WTC11 (cell line): Measurements from ENCODE around the gene PIGV. TPM values are rescaled to one million over a fixed set of nuclear protein-coding genes. Genes with fewer than 3 reads are reported as not detected.

ENCODE experiments used
- ATAC-seq: fragments of 200-7000 bp; cut with Tn5 transposase; 2 replicates; pipeline ENCODE4 v1.10.0; 2021; ENCODE audit warnings: mild to moderate bottlenecking, moderate library complexity
- CTCF ChIA-PET: fragments of 300-600 bp; sonication (Branson Sonifier 250); formaldehyde crosslinking; loops from one replicate; lab custom pipeline; 2021; ENCODE audit warnings: antibody characterized with exemption; lab: Charles Lee
- POLR2A ChIA-PET: fragments of 350-600 bp; sonication (Branson Sonifier 250); formaldehyde crosslinking; loops from one replicate; lab custom pipeline; 2021; ENCODE audit warnings: antibody characterized with exemption; lab: Charles Lee
- DNase-seq: peaks from one replicate; pipeline ENCODE4 v3.0.0; 2021; ENCODE audit warnings: low spot score
- H3K27ac Mint-ChIP-seq: 2 replicates; pipeline ENCODE4 v1.8.0; 2021; ENCODE audit warnings: mixed read lengths
- H3K27me3 Mint-ChIP-seq: 2 replicates; pipeline ENCODE4 v1.8.0; 2021; ENCODE audit warnings: low read depth, mild to moderate bottlenecking, moderate library complexity, mixed read lengths
- H3K36me3 Mint-ChIP-seq: 2 replicates; pipeline ENCODE4 v1.8.0; 2021; ENCODE audit warnings: mixed read lengths
- H3K4me1 Mint-ChIP-seq: 2 replicates; pipeline ENCODE4 v1.8.0; 2022; ENCODE audit warnings: mixed read lengths
- H3K4me3 Mint-ChIP-seq: 2 replicates; pipeline ENCODE4 v1.8.0; 2021; ENCODE audit warnings: mild to moderate bottlenecking, moderate library complexity, mixed read lengths
- H3K9me3 Mint-ChIP-seq: 2 replicates; pipeline ENCODE4 v1.8.0; 2021; ENCODE audit warnings: mixed read lengths
- ATF1 ChIP-seq: sonication (generic); formaldehyde crosslinking; IDR thresholded peaks from 2 replicates; pipeline ENCODE4 v1.8.1; 2023; ENCODE audit warnings: mild to moderate bottlenecking, moderate library complexity, missing genetic modification reagents
- ELF4 ChIP-seq: sonication (generic); formaldehyde crosslinking; IDR thresholded peaks from 2 replicates; pipeline ENCODE4 v1.8.1; 2022; ENCODE audit warnings: low read depth, mild to moderate bottlenecking, moderate library complexity, missing genetic modification reagents
- FOXP1 ChIP-seq: sonication (generic); formaldehyde crosslinking; IDR thresholded peaks from 2 replicates; pipeline ENCODE4 v1.8.0; 2022; ENCODE audit warnings: missing genetic modification reagents, mild to moderate bottlenecking, moderate library complexity, borderline replicate concordance
- GABPB1 ChIP-seq: sonication (generic); formaldehyde crosslinking; IDR thresholded peaks from 2 replicates; pipeline ENCODE4 v1.8.1; 2023; ENCODE audit warnings: mild to moderate bottlenecking, missing genetic modification reagents
- MYBL2 ChIP-seq: sonication (generic); formaldehyde crosslinking; IDR thresholded peaks from 2 replicates; pipeline ENCODE4 v1.8.1; 2023; ENCODE audit warnings: mild to moderate bottlenecking, moderate library complexity, missing genetic modification reagents
- NFATC4 ChIP-seq: fragments of 250-450 bp; sonication (Bioruptor Pico); IDR thresholded peaks from 2 replicates; pipeline ENCODE4 v1.9.0; 2021; ENCODE audit warnings: mild to moderate bottlenecking
- NR2C2 ChIP-seq: sonication (generic); formaldehyde crosslinking; IDR thresholded peaks from 2 replicates; pipeline ENCODE4 v1.8.0; 2022; ENCODE audit warnings: mild to moderate bottlenecking, missing genetic modification reagents
- NR3C1 ChIP-seq: sonication (generic); formaldehyde crosslinking; conservative IDR thresholded peaks from 2 replicates; pipeline ENCODE4 v1.8.1; 2023; ENCODE audit warnings: low read depth, mild to moderate bottlenecking, missing genetic modification reagents
- RELA ChIP-seq: sonication (generic); formaldehyde crosslinking; IDR thresholded peaks from 2 replicates; pipeline ENCODE4 v1.8.1; 2022; ENCODE audit warnings: missing genetic modification reagents, mild to moderate bottlenecking, borderline replicate concordance
- SMAD3 ChIP-seq: sonication (generic); formaldehyde crosslinking; IDR thresholded peaks from 2 replicates; pipeline ENCODE4 v1.8.0; 2022; ENCODE audit warnings: missing genetic modification reagents, mild to moderate bottlenecking, borderline replicate concordance
- SP1 ChIP-seq: sonication (generic); formaldehyde crosslinking; conservative IDR thresholded peaks from 2 replicates; pipeline ENCODE4 v1.8.1; 2022; ENCODE audit warnings: missing genetic modification reagents
- TEAD4 ChIP-seq: sonication (generic); formaldehyde crosslinking; IDR thresholded peaks from 2 replicates; pipeline ENCODE4 v1.8.0; 2022; ENCODE audit warnings: mild to moderate bottlenecking, missing genetic modification reagents
- ZNF219 ChIP-seq: sonication (generic); formaldehyde crosslinking; IDR thresholded peaks from 2 replicates; pipeline ENCODE4 v1.8.0; 2023; ENCODE audit warnings: missing genetic modification reagents, mild to moderate bottlenecking, borderline replicate concordance
- ZNF317 ChIP-seq: sonication (generic); formaldehyde crosslinking; IDR thresholded peaks from 2 replicates; pipeline ENCODE4 v1.8.1; 2023; ENCODE audit warnings: low read depth, mild to moderate bottlenecking, moderate library complexity, missing genetic modification reagents, borderline replicate concordance
- ZNF423 ChIP-seq: fragments of 250-450 bp; sonication (Bioruptor Pico); IDR thresholded peaks from 2 replicates; pipeline ENCODE4 v2.1.2; 2022; ENCODE audit warnings: mild to moderate bottlenecking, moderate library complexity
- total RNA-seq: library from RNA; stranded (reverse); gene quantifications from 3 replicates; pipeline ENCODE4 v1.2.3, GENCODE V29; 2021
- TF ChIP-seq, protein P1 (sequence below): sonication (generic); formaldehyde crosslinking; IDR thresholded peaks from 2 replicates; pipeline ENCODE4 v1.8.0; 2022; ENCODE audit warnings: mild to moderate bottlenecking, missing genetic modification reagents
- TF ChIP-seq, protein P2 (sequence below): fragments of 250-450 bp; sonication (Bioruptor Pico); IDR thresholded peaks from 2 replicates; pipeline ENCODE4 v1.9.0; 2021; ENCODE audit warnings: mild to moderate bottlenecking
- TF ChIP-seq, protein P3 (sequence below): sonication (generic); formaldehyde crosslinking; IDR thresholded peaks from 2 replicates; pipeline ENCODE4 v1.8.0; 2022; ENCODE audit warnings: missing genetic modification reagents
- TF ChIP-seq, protein P4 (sequence below): fragments of 250-450 bp; sonication (Bioruptor Pico); IDR thresholded peaks from 2 replicates; pipeline ENCODE4 v1.9.0; 2021; ENCODE audit warnings: mild to moderate bottlenecking, borderline replicate concordance
- TF ChIP-seq, protein P5 (sequence below): sonication (generic); formaldehyde crosslinking; IDR thresholded peaks from 2 replicates; pipeline ENCODE4 v1.8.1; 2022; ENCODE audit warnings: mild to moderate bottlenecking, missing genetic modification reagents, moderate library complexity, borderline replicate concordance
- TF ChIP-seq, protein P6 (sequence below): sonication (generic); formaldehyde crosslinking; IDR thresholded peaks from 2 replicates; pipeline ENCODE4 v1.8.1; 2023; ENCODE audit warnings: mild to moderate bottlenecking, missing genetic modification reagents

PIGV gene
- total RNA-seq, 1 experiment from 2014 or later, result 15.0 TPM

DNA sequence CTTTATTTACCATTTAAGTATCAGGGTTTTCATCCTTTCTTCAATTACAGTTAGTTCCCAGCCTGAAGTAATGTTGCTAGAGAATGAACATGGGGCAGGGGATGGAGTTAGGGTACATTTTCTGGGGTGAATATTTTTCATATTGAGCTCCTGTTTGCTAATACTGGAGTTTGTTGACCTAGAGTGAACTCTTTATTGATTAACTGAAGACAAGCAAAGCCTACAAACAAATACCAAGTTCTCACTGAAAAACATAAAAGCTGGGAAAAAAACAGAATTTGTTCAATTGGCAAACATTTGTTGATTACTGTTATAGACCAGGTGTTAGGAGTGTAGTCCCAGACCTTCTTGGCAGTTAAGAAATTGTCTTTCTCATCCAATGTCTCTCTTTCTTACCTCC, 28.2 kb upstream of the PIGV start:
- no peak for DNase-seq
- Mint-ChIP-seq H3K27me3 (no peaks in the 10 kb centered on the region), H3K4me1 (peaks cover 4% of the 10 kb centered on the region), H3K4me3 (no peak overlapping the region), H3K9me3 (no peaks in the 10 kb centered on the region), H3K36me3 (peaks cover 61% of the 10 kb centered on the region)
- ChIA-PET CTCF (interaction anchor here (0.9 kb wide), 1 partner anchor 24 kb away, joined by 3 read pairs; no protein-coding TSS in a partner anchor), POLR2A (no interaction called here)
- no peak for ATAC-seq
- TF ChIP-seq ZNF219 (no peak), ELF4 (CRISPR knock-in tag) (no peak), FOXP1 (no peak), MYBL2 (CRISPR knock-in tag) (no peak), NR3C1 (CRISPR knock-in tag) (no peak)
- TF ChIP-seq, all 79 proteins: peak for 0
- no peak overlapping the region for H3K27ac Mint-ChIP-seq

DNA sequence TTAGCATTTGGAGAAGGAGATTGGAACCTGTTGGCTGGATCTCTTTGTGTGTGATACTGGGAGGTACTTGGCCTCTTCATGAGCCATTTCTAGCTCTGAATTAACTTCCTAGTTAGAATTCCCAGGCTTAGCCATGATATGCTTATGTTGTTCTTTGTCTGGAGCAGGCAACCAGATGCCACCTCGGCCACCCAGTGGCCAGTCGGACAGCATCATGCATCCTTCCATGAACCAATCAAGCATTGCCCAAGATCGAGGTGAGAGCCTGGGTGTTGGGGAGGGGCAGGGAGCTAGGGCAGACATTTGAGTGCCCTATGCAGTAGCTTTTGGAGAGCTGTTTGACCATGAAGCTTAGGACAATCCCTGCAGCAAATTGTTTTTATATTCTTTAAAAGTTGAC, 26.5 kb upstream of the PIGV start:
- Mint-ChIP-seq H3K36me3 (peaks cover 63% of the 10 kb centered on the region), H3K9me3 (no peaks in the 10 kb centered on the region), H3K4me3 (no peak overlapping the region), H3K4me1 (peaks cover 5% of the 10 kb centered on the region), H3K27ac (no peak overlapping the region), H3K27me3 (no peaks in the 10 kb centered on the region)
- no peak; the same call in 1 of the 2 replicates for ATAC-seq
- DNase-seq, result no peak
- ChIA-PET POLR2A (no interaction called here), CTCF (interaction anchor here (0.8 to 0.9 kb wide), 2 partner anchors 28 to 159 kb away, joined by 3 read pairs; no protein-coding TSS in a partner anchor)
- TF ChIP-seq RELA (CRISPR knock-in tag) (no peak), ZNF317 (CRISPR knock-in tag) (no peak), SP1 (CRISPR knock-in tag) (no peak), NFATC4 (no peak), TEAD4 (CRISPR knock-in tag) (no peak), GABPB1 (CRISPR knock-in tag) (no peak), NR2C2 (no peak), ATF1 (CRISPR knock-in tag) (no peak), ZNF423 (CRISPR knock-in tag) (no peak), SMAD3 (no peak)
- TF ChIP-seq, protein P1, sequence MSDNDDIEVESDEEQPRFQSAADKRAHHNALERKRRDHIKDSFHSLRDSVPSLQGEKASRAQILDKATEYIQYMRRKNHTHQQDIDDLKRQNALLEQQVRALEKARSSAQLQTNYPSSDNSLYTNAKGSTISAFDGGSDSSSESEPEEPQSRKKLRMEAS (CRISPR knock-in tag), result no peak
- TF ChIP-seq, protein P2, sequence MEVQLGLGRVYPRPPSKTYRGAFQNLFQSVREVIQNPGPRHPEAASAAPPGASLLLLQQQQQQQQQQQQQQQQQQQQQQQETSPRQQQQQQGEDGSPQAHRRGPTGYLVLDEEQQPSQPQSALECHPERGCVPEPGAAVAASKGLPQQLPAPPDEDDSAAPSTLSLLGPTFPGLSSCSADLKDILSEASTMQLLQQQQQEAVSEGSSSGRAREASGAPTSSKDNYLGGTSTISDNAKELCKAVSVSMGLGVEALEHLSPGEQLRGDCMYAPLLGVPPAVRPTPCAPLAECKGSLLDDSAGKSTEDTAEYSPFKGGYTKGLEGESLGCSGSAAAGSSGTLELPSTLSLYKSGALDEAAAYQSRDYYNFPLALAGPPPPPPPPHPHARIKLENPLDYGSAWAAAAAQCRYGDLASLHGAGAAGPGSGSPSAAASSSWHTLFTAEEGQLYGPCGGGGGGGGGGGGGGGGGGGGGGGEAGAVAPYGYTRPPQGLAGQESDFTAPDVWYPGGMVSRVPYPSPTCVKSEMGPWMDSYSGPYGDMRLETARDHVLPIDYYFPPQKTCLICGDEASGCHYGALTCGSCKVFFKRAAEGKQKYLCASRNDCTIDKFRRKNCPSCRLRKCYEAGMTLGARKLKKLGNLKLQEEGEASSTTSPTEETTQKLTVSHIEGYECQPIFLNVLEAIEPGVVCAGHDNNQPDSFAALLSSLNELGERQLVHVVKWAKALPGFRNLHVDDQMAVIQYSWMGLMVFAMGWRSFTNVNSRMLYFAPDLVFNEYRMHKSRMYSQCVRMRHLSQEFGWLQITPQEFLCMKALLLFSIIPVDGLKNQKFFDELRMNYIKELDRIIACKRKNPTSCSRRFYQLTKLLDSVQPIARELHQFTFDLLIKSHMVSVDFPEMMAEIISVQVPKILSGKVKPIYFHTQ (CRISPR knock-in tag), result no peak
- TF ChIP-seq, protein P3, sequence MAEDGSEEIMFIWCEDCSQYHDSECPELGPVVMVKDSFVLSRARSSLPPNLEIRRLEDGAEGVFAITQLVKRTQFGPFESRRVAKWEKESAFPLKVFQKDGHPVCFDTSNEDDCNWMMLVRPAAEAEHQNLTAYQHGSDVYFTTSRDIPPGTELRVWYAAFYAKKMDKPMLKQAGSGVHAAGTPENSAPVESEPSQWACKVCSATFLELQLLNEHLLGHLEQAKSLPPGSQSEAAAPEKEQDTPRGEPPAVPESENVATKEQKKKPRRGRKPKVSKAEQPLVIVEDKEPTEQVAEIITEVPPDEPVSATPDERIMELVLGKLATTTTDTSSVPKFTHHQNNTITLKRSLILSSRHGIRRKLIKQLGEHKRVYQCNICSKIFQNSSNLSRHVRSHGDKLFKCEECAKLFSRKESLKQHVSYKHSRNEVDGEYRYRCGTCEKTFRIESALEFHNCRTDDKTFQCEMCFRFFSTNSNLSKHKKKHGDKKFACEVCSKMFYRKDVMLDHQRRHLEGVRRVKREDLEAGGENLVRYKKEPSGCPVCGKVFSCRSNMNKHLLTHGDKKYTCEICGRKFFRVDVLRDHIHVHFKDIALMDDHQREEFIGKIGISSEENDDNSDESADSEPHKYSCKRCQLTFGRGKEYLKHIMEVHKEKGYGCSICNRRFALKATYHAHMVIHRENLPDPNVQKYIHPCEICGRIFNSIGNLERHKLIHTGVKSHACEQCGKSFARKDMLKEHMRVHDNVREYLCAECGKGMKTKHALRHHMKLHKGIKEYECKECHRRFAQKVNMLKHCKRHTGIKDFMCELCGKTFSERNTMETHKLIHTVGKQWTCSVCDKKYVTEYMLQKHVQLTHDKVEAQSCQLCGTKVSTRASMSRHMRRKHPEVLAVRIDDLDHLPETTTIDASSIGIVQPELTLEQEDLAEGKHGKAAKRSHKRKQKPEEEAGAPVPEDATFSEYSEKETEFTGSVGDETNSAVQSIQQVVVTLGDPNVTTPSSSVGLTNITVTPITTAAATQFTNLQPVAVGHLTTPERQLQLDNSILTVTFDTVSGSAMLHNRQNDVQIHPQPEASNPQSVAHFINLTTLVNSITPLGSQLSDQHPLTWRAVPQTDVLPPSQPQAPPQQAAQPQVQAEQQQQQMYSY, result no peak
- TF ChIP-seq, protein P4, sequence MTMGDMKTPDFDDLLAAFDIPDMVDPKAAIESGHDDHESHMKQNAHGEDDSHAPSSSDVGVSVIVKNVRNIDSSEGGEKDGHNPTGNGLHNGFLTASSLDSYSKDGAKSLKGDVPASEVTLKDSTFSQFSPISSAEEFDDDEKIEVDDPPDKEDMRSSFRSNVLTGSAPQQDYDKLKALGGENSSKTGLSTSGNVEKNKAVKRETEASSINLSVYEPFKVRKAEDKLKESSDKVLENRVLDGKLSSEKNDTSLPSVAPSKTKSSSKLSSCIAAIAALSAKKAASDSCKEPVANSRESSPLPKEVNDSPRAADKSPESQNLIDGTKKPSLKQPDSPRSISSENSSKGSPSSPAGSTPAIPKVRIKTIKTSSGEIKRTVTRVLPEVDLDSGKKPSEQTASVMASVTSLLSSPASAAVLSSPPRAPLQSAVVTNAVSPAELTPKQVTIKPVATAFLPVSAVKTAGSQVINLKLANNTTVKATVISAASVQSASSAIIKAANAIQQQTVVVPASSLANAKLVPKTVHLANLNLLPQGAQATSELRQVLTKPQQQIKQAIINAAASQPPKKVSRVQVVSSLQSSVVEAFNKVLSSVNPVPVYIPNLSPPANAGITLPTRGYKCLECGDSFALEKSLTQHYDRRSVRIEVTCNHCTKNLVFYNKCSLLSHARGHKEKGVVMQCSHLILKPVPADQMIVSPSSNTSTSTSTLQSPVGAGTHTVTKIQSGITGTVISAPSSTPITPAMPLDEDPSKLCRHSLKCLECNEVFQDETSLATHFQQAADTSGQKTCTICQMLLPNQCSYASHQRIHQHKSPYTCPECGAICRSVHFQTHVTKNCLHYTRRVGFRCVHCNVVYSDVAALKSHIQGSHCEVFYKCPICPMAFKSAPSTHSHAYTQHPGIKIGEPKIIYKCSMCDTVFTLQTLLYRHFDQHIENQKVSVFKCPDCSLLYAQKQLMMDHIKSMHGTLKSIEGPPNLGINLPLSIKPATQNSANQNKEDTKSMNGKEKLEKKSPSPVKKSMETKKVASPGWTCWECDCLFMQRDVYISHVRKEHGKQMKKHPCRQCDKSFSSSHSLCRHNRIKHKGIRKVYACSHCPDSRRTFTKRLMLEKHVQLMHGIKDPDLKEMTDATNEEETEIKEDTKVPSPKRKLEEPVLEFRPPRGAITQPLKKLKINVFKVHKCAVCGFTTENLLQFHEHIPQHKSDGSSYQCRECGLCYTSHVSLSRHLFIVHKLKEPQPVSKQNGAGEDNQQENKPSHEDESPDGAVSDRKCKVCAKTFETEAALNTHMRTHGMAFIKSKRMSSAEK, result no peak
- TF ChIP-seq, protein P5, sequence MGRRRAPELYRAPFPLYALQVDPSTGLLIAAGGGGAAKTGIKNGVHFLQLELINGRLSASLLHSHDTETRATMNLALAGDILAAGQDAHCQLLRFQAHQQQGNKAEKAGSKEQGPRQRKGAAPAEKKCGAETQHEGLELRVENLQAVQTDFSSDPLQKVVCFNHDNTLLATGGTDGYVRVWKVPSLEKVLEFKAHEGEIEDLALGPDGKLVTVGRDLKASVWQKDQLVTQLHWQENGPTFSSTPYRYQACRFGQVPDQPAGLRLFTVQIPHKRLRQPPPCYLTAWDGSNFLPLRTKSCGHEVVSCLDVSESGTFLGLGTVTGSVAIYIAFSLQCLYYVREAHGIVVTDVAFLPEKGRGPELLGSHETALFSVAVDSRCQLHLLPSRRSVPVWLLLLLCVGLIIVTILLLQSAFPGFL (CRISPR knock-in tag), result no peak
- TF ChIP-seq, protein P6, sequence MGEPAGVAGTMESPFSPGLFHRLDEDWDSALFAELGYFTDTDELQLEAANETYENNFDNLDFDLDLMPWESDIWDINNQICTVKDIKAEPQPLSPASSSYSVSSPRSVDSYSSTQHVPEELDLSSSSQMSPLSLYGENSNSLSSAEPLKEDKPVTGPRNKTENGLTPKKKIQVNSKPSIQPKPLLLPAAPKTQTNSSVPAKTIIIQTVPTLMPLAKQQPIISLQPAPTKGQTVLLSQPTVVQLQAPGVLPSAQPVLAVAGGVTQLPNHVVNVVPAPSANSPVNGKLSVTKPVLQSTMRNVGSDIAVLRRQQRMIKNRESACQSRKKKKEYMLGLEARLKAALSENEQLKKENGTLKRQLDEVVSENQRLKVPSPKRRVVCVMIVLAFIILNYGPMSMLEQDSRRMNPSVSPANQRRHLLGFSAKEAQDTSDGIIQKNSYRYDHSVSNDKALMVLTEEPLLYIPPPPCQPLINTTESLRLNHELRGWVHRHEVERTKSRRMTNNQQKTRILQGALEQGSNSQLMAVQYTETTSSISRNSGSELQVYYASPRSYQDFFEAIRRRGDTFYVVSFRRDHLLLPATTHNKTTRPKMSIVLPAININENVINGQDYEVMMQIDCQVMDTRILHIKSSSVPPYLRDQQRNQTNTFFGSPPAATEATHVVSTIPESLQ (CRISPR knock-in tag), result no peak
